Keratinocyte (primary cell): ENCODE data around the gene SKI. TPM values are rescaled to one million over a fixed set of nuclear protein-coding genes. Genes with fewer than 3 reads are reported as not detected.

ENCODE experiments used
- DNase-seq: peaks from one replicate; pipeline ENCODE4 v3.0.0-alpha.2; 2011; ENCODE audit warnings: low read depth, missing footprints, low spot score
- FAIRE-seq: peaks from 2 replicates; lab custom pipeline; 2011; peaks lifted over from hg19 to GRCh38; lab: Jason Lieb, UNC
- H2AFZ ChIP-seq: 2 replicates; pipeline ENCODE4 v1.6.0; 2012; ENCODE audit warnings: low read length, control low read depth, inconsistent platforms; ENCODE audit not compliant: control insufficient read depth
- H3K27ac ChIP-seq: 2 replicates; pipeline ENCODE4 v1.5.1; 2011; ENCODE audit warnings: low read length; ENCODE audit not compliant: control insufficient read depth, insufficient read depth
- H3K27me3 ChIP-seq: 3 replicates; pipeline ENCODE4 v1.6.0; 2011; ENCODE audit warnings: low read length; ENCODE audit not compliant: control insufficient read depth, insufficient read depth; ENCODE audit errors: extremely low read depth
- H3K36me3 ChIP-seq, 2 experiments: 2 replicates in 1 of 2; 3 replicates in 1 of 2; pipeline ENCODE4 v1.5.1; 2011; ENCODE audit warnings: low read length in 2 of 2, mild to moderate bottlenecking in 1 of 2; ENCODE audit not compliant: control insufficient read depth in 2 of 2, insufficient read depth in 2 of 2; ENCODE audit errors: extremely low read depth in 1 of 2
- H3K4me1 ChIP-seq: 3 replicates; pipeline ENCODE4 v1.5.1; 2011; ENCODE audit warnings: low read length; ENCODE audit not compliant: control insufficient read depth, insufficient read depth; ENCODE audit errors: extremely low read depth
- H3K4me2 ChIP-seq: 3 replicates; pipeline ENCODE4 v1.6.0; 2011; ENCODE audit warnings: low read depth, low read length; ENCODE audit not compliant: control insufficient read depth, insufficient read depth; ENCODE audit errors: extremely low read depth
- H3K4me3 ChIP-seq, 3 experiments: fragments of 200-600 bp in 1 of 3; sonication (generic) in 1 of 3; 2 replicates in 2 of 3; 3 replicates in 1 of 3; pipeline ENCODE4 v1.5.1; 2011 to 2016; ENCODE audit warnings: low read length in 3 of 3, mild to moderate bottlenecking in 3 of 3, control low read depth in 2 of 3, inconsistent platforms in 1 of 3, low read depth in 1 of 3, mixed read lengths in 1 of 3, mixed run types in 1 of 3, moderate library complexity in 1 of 3; ENCODE audit not compliant: control insufficient read depth in 2 of 3, insufficient read depth in 2 of 3; ENCODE audit errors: extremely low read depth in 1 of 3
- H3K79me2 ChIP-seq: 2 replicates; pipeline ENCODE4 v1.6.0; 2012; ENCODE audit warnings: low read length; ENCODE audit not compliant: control insufficient read depth, insufficient read depth
- H3K9ac ChIP-seq: 3 replicates; pipeline ENCODE4 v1.6.0; 2011; ENCODE audit warnings: low read length; ENCODE audit not compliant: control insufficient read depth, insufficient read depth; ENCODE audit errors: extremely low read depth
- H3K9me1 ChIP-seq: 3 replicates; pipeline ENCODE4 v1.6.0; 2011; ENCODE audit warnings: low read length; ENCODE audit not compliant: control insufficient read depth, insufficient read depth; ENCODE audit errors: extremely low read depth
- H3K9me3 ChIP-seq: 2 replicates; pipeline ENCODE4 v1.5.1; 2012; ENCODE audit warnings: low read depth, low read length; ENCODE audit not compliant: control insufficient read depth
- H4K20me1 ChIP-seq: 3 replicates; pipeline ENCODE4 v1.6.0; 2011; ENCODE audit warnings: low read length; ENCODE audit not compliant: control insufficient read depth, insufficient read depth; ENCODE audit errors: extremely low read depth
- CTCF ChIP-seq, 3 experiments: IDR thresholded peaks in 1 of 3; conservative IDR thresholded peaks in 1 of 3; optimal IDR thresholded peaks in 1 of 3; 2 replicates in 2 of 3; 3 replicates in 1 of 3; pipeline versions ENCODE3 to v1.5.1; 2011; ENCODE audit warnings: low read length in 3 of 3, mild to moderate bottlenecking in 3 of 3, moderate library complexity in 2 of 3, control low read depth in 1 of 3, inconsistent platforms in 1 of 3; ENCODE audit not compliant: insufficient read depth in 2 of 3; ENCODE audit errors: extremely low read depth in 1 of 3
- EZH2 ChIP-seq: IDR thresholded peaks from one replicate; pipeline ENCODE4 v1.6.1; 2012; ENCODE audit warnings: inconsistent platforms, mild to moderate bottlenecking, low read length, moderate library complexity
- dilution Hi-C: fragments of 300-500 bp; cut with MboI; formaldehyde crosslinking; loops from one replicate; pipeline ENCODE4 v1.7.0; 2020; ENCODE audit warnings: low sequenced_read_pairs; ENCODE audit not compliant: extremely low pct_ligation_motif_present
- polyA plus RNA-seq, 5 experiments: library from polyadenylated mRNA; depleted of rRNA in 3 of 5; stranded (reverse) in 3 of 5; stranded (forward) in 1 of 5; unstranded in 1 of 5; fragments of >200 nt; gene quantifications; 1 replicate in 1 of 5; 2 replicates in 3 of 5; 3 replicates in 1 of 5; pipeline versions ENCODE4 v1.2.1 to v1.2.3, GENCODE V29; 2011 to 2012; ENCODE audit warnings: missing spikeins in 2 of 5, low read depth in 1 of 5, low replicate concordance in 1 of 5

The SKI gene
- polyA plus RNA-seq, 1 donor (not counting 4 experiments of a cell fraction or from before 2014, with no cell fraction given) = 4.8 TPM

- no peak for FAIRE-seq
These were observed 101.9 kb downstream of the SKI start for GRCh38 chr1:2330035-2330434.

GRCh38 chr1:2330519-2331199 is 102.5 kb downstream of the SKI start:
- Histone ChIP-seq H2AFZ (no peak overlapping the region), H3K27me3 (peaks cover 27% of the 10 kb centered on the region), H3K36me3 (no peaks in the 10 kb centered on the region), H3K27ac (no peak overlapping the region), H3K79me2 (no peaks in the 10 kb centered on the region), H3K9ac (no peak overlapping the region), H4K20me1 (no peaks in the 10 kb centered on the region), H3K4me3 (no peak overlapping the region), H3K4me1 (peaks cover 17% of the 10 kb centered on the region), H3K9me3 (no peaks in the 10 kb centered on the region), H3K4me2 (peak overlapping the region; percentile 5), H3K9me1 (no peaks in the 10 kb centered on the region)
- DNase-seq (peak; percentile 17), FAIRE-seq (no peak)
- dilution Hi-C loops = no loop called here
- TF ChIP-seq CTCF (optimal IDR thresholded peaks at IDR 0.05 in 1 of 3, IDR thresholded peaks at IDR 0.05 in 1 of 3, conservative IDR thresholded peaks at IDR 0.05 in 1 of 3; ENCODE audit: extremely low read depth in 1 of 3, insufficient read depth in 2 of 3, low read length in 3 of 3) (no peak), EZH2 (no peak)

More at GRCh38 chr1:2330035-2330434, 101.9 kb downstream of the SKI start:
- peaks cover 31% of the 10 kb centered on the region for H3K27me3 ChIP-seq
- H3K79me2 ChIP-seq = no peaks in the 10 kb centered on the region
- H3K4me3 ChIP-seq = no peak overlapping the region
- H3K27ac ChIP-seq = no peak overlapping the region
- no peak overlapping the region for H3K4me2 ChIP-seq
- DNase-seq = no peak
- no peaks in the 10 kb centered on the region for H3K9me3 ChIP-seq
- TF ChIP-seq EZH2 = no peak
- TF ChIP-seq CTCF (optimal IDR thresholded peaks at IDR 0.05 in 1 of 3, IDR thresholded peaks at IDR 0.05 in 1 of 3, conservative IDR thresholded peaks at IDR 0.05 in 1 of 3; ENCODE audit: extremely low read depth in 1 of 3, insufficient read depth in 2 of 3, low read length in 3 of 3) = no peak
- no peaks in the 10 kb centered on the region for H3K36me3 ChIP-seq
- H2AFZ ChIP-seq = no peak overlapping the region
- dilution Hi-C loops = no loop called here
- H4K20me1 ChIP-seq = no peaks in the 10 kb centered on the region
- no peak overlapping the region for H3K9ac ChIP-seq
- H3K4me1 ChIP-seq = peaks cover 14% of the 10 kb centered on the region
- H3K9me1 ChIP-seq = no peaks in the 10 kb centered on the region
